ES-I3 (cell line): ENCODE measurements around the gene NKD1.

Experiments used
- H3K36me3 ChIP-seq: 2 replicates; pipeline ENCODE4 v1.6.1; 2013; ENCODE audit warnings: mild to moderate bottlenecking, low read length, control low read depth, moderate library complexity; ENCODE audit not compliant: insufficient read depth
- H3K4me1 ChIP-seq: 2 replicates; pipeline ENCODE4 v1.6.1; 2013; ENCODE audit warnings: mild to moderate bottlenecking, control low read depth, low read length; ENCODE audit not compliant: insufficient read depth
- H3K9ac ChIP-seq: 2 replicates; pipeline ENCODE4 v1.6.1; 2013; ENCODE audit warnings: low read depth, mild to moderate bottlenecking, low read length, moderate library complexity
- H3K9me3 ChIP-seq: 2 replicates; pipeline ENCODE4 v1.6.1; 2013; ENCODE audit warnings: mild to moderate bottlenecking, low read length, moderate library complexity; ENCODE audit not compliant: control insufficient read depth, insufficient read depth

NKD1 gene

GRCh38 chr16:50566014-50566962 lies 18.1 kb downstream of the NKD1 start:
- H3K36me3 ChIP-seq, result no peaks in the 10 kb centered on the region

GRCh38 chr16:50567651-50568050 lies 19.5 kb downstream of the NKD1 start:
- no peak overlapping the region for H3K9ac ChIP-seq
- no peaks in the 10 kb centered on the region for H3K36me3 ChIP-seq
- peaks cover 6% of the 10 kb centered on the region for H3K4me1 ChIP-seq
- H3K9me3 ChIP-seq, result no peaks in the 10 kb centered on the region

More at GRCh38 chr16:50566014-50566962, 18.1 kb downstream of the NKD1 start:
- Histone ChIP-seq H3K9me3 (no peaks in the 10 kb centered on the region), H3K4me1 (peaks cover 6% of the 10 kb centered on the region), H3K9ac (no peak overlapping the region)

- no peak overlapping the region for H3K9ac ChIP-seq
- peaks cover 6% of the 10 kb centered on the region for H3K4me1 ChIP-seq
- no peaks in the 10 kb centered on the region for H3K36me3 ChIP-seq
- H3K9me3 ChIP-seq, result no peaks in the 10 kb centered on the region
Observed at GRCh38 chr16:50568187-50568815, 20.1 kb downstream of the NKD1 start.

- no peaks in the 10 kb centered on the region for H3K9me3 ChIP-seq
- peaks cover 6% of the 10 kb centered on the region for H3K4me1 ChIP-seq
- H3K9ac ChIP-seq, result no peak overlapping the region
- no peaks in the 10 kb centered on the region for H3K36me3 ChIP-seq
Observed at GRCh38 chr16:50570354-50570753, 22.2 kb downstream of the NKD1 start.

DNA sequence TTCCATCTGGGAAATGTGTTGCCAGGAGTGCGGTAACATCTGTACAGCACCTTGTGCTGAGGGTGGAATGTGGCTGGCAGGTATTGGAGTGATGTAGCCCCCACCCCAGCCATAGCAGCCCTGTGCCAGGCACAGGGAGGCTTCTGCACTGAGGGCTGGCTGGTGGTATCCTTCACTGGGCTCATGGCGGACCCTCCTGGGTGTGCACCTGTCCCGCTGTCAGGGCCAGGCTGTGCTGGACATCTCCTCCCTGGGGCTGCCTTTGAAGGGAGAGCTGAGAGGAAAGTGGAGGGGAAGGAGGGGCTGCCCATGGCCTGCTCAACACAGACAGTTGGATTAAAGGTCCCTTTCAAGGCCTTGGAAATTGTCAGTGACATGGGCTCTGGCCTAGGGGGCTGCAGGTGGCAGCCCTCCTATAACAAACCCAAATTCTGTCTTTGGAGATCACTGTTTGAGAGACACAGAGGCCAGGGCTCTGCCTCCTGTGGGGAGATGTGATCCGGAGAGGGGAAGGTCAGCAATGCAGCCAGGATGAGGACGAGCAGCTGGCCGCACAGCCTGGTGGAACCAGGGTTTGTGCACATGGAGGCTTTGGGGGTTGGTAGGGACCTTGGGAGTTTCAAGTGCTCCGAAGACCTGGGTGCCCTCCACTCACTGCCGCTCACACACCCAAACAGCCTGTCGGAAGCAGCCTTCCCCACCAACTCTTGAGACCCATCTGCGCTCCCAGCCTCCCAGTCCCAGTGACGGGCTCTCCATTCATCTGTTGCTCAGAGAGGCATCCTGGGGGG lies 22.8 kb downstream of the NKD1 start:
- Histone ChIP-seq H3K4me1 (peaks cover 6% of the 10 kb centered on the region), H3K36me3 (no peaks in the 10 kb centered on the region), H3K9me3 (no peaks in the 10 kb centered on the region), H3K9ac (no peak overlapping the region)

GRCh38 chr16:50571786-50572185 lies 23.6 kb downstream of the NKD1 start:
- Histone ChIP-seq H3K9me3 (no peaks in the 10 kb centered on the region), H3K4me1 (peaks cover 6% of the 10 kb centered on the region), H3K36me3 (no peaks in the 10 kb centered on the region), H3K9ac (no peak overlapping the region)

DNA sequence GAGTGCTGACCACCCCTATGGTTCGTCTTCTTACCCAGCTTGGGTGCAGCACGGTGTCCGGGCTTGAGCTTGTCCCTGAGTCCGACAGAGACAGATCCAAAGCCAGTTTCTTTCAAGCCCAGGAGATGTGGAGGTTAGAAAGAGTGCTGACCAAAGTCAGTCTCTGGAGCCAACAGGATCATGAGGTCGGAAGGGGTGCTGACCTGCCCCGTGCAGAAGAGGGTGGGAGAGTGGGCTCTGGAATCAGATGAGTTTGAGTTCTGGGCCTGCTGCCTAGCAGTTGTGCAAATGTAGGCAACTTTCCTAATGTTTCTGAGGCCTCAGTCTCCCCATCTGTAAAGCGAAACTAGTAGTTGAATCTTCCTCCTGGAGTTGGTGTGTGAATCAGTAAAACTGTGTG lies 24.5 kb downstream of the NKD1 start:
- Histone ChIP-seq H3K9me3 (no peaks in the 10 kb centered on the region), H3K36me3 (no peaks in the 10 kb centered on the region), H3K9ac (no peak overlapping the region), H3K4me1 (peaks cover 6% of the 10 kb centered on the region)

DNA sequence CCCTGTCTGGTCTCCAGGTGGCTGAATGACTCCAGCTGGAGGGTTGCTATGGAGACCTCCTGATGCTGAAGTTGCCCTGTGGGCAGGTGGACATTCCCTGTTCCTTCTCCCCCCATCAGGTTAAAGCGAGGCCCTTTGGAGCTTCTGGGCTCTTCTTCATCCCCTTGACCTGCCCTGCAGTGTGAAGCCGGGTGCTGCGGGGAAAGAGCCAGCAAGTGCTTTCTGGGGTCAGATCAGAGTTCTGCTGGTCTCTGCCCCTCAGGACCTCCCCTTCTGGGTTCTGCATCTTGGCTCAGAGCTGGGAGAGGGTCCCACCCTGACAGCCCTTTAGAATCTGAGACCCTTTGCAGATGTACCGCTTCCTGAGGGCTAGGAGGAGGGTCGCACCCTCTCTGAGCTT lies 25.1 kb downstream of the NKD1 start:
- peaks cover 2% of the 10 kb centered on the region for H3K4me1 ChIP-seq

DNA sequence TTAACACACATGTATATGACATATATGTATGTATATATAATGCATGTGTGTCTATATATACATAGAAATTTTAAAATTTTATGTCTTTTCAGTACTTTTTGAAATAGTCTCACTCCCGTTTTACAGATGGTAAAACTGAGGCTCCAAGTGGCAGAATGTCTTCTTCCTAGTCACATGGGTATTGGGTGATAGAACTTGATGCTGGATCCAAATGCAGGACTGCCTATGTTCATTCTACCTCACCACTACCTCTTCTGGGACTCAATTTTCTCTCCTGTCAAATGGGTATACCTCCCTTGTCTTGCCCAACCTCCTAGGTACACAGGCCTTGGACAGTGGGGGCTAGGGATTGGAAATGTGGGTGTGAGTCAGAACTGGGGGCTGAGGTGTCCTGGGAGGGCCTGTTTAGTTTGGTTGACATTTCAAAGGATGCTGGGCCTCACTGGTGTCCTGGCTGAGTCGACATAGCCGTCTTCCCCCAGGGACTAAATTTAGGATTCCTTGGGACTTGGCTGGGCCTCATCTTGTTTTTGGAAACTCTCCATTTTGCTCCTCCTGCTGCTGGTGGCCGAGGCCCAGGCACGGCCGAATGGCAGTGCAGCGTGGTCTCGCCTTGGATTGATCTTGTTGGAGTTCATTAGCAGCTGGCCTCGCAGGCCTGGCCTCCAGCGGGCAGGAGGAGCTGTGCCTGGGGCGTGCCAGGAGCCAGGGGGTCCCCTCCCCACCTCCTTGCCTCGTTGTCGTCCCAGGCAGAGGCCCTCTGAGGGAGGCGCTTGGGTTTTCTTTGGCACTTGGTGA lies 25.9 kb downstream of the NKD1 start:
- Histone ChIP-seq H3K9me3 (no peaks in the 10 kb centered on the region), H3K9ac (no peak overlapping the region), H3K36me3 (no peaks in the 10 kb centered on the region; the same call in 1 of the 2 replicates), H3K4me1 (no peaks in the 10 kb centered on the region; the same call in 1 of the 2 replicates)

More for the DNA sequence above, 25.1 kb downstream of the NKD1 start:
- no peaks in the 10 kb centered on the region for H3K9me3 ChIP-seq
- H3K9ac ChIP-seq, result no peak overlapping the region
- no peaks in the 10 kb centered on the region for H3K36me3 ChIP-seq

DNA sequence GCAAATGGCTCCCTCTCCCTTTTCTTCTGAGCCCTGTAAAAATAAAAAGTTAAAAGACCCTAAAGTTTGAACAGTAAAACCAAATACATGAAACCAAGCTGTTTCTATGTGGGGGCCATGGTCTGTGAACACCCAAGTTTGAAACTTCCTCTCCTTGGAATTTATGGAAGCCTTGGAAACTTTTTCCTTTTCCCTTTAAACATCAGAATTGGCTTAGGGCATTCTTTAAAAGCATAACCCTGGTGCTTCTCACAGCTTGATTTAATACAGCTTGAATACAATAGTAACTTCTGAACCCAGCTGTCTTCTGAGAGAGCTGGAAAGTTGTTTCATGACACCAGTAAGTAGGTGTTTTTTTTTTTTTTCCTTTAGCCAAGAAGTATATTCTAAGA lies 26.5 kb downstream of the NKD1 start:
- Histone ChIP-seq H3K9ac (no peak overlapping the region), H3K9me3 (no peaks in the 10 kb centered on the region), H3K36me3 (no peaks in the 10 kb centered on the region; the same call in 1 of the 2 replicates), H3K4me1 (no peaks in the 10 kb centered on the region; the same call in 1 of the 2 replicates)

DNA sequence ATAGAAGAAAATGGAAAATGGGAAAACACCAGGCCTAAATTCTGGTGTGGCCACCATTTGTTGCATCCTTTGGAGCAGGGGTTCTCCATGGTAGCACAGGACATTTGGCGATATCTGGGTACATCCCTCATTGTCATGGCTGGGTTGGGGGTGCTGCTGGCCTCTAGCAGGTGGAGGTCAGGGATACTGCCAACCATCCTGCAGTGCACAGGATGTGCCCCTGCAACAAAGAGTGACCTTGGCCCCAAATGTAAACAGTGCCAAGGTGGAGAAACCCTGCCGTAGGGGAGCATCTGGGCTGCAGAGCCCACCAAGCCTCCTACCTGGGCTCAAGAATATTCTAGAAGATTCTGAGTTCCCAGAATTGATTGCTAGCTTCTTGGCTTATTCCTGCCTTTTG lies 27.5 kb downstream of the NKD1 start:
- no peak overlapping the region for H3K9ac ChIP-seq
- H3K4me1 ChIP-seq, result no peaks in the 10 kb centered on the region; the same call in 1 of the 2 replicates
- H3K36me3 ChIP-seq, result no peaks in the 10 kb centered on the region; the same call in 1 of the 2 replicates
- H3K9me3 ChIP-seq, result no peaks in the 10 kb centered on the region

- Histone ChIP-seq H3K4me1 (peaks cover 7% of the 10 kb centered on the region; the same call in 1 of the 2 replicates), H3K36me3 (no peaks in the 10 kb centered on the region; the same call in 1 of the 2 replicates), H3K9ac (no peak overlapping the region), H3K9me3 (no peaks in the 10 kb centered on the region)
Observed at GRCh38 chr16:50576403-50577113, 28.4 kb downstream of the NKD1 start.

- Histone ChIP-seq H3K36me3 (no peaks in the 10 kb centered on the region; the same call in 1 of the 2 replicates), H3K9ac (no peak overlapping the region), H3K9me3 (no peaks in the 10 kb centered on the region), H3K4me1 (peaks cover 8% of the 10 kb centered on the region; the same call in 1 of the 2 replicates)
Observed at GRCh38 chr16:50578137-50578536, 29.9 kb downstream of the NKD1 start.
